Astrocyte of the cerebellum (primary cell): ENCODE measurements around the gene MTCH2.

Experiments used
- DNase-seq: peaks from one replicate; pipeline ENCODE4 v3.0.0-alpha.2; 2011; ENCODE audit warnings: low read depth
- H3K4me3 ChIP-seq: 2 replicates; pipeline ENCODE4 v1.5.1; 2011; ENCODE audit warnings: mild to moderate bottlenecking, low read depth, low read length, moderate library complexity
- CTCF ChIP-seq: IDR thresholded peaks from 2 replicates; pipeline ENCODE4 v1.5.1; 2012; ENCODE audit warnings: low read length, low read depth, moderate library complexity, mild to moderate bottlenecking; ENCODE audit errors: missing control alignments
- in situ Hi-C: cut with HindIII; loops from 2 replicates; pipeline ENCODE4 v1.10.0; 2017; ENCODE audit warnings: low sequenced_read_pairs

The MTCH2 gene

GRCh38 chr11:47605921-47606320, 36.4 kb downstream of the MTCH2 start:
- in situ Hi-C loops: no loop called here

GRCh38 chr11:47603295-47603694, 39.1 kb downstream of the MTCH2 start:
- in situ Hi-C loops: no loop called here
- H3K4me3 ChIP-seq: no peak overlapping the region
- DNase-seq: no peak
- TF ChIP-seq CTCF: no peak

More at GRCh38 chr11:47605921-47606320, 36.4 kb downstream of the MTCH2 start:
- H3K4me3 ChIP-seq: no peak overlapping the region
- DNase-seq: no peak
- no peak for TF ChIP-seq CTCF

- TF ChIP-seq CTCF: no peak
- H3K4me3 ChIP-seq: no peak overlapping the region
- no peak for DNase-seq
- in situ Hi-C loops: no loop called here
These were observed 42.5 kb downstream of the MTCH2 start for GRCh38 chr11:47599902-47600301.

GRCh38 chr11:47595967-47596366, 46.4 kb downstream of the MTCH2 start:
- DNase-seq: no peak
- no peak for TF ChIP-seq CTCF
- in situ Hi-C loops: no loop called here
- no peak overlapping the region for H3K4me3 ChIP-seq

GRCh38 chr11:47595029-47595428, 47.3 kb downstream of the MTCH2 start:
- no peak for DNase-seq
- in situ Hi-C loops: no loop called here
- no peak overlapping the region for H3K4me3 ChIP-seq
- no peak for TF ChIP-seq CTCF

GRCh38 chr11:47593934-47594855, 48.2 kb downstream of the MTCH2 start, which contains the start of gene C1QTNF4:
C1QTNF4 (minus strand) TSS chr11:47594411; CDS start chr11:47590810, 3,601 bp downstream.
- peak within 1 kb of the TSS; percentile 37 for H3K4me3 ChIP-seq
- no peak for TF ChIP-seq CTCF
- in situ Hi-C loops: no loop called here
- no peak for DNase-seq
